Measurements from ENCODE around the gene ZNF511. TPM values are rescaled to one million over a fixed set of nuclear protein-coding genes. Genes with fewer than 3 reads are reported as not detected.

Gene ZNF511
- total RNA-seq, 4 donors from 2014 or later = 21.8 to 104 (median 27.2) TPM

GRCh38 chr10:133274751-133275683 is 33.7 kb upstream of the ZNF511 start:
- H3K27ac ChIP-seq = peak overlapping the region in 3 of 4 donors; percentile 37 to 49 (median 49)

GRCh38 chr10:133275684-133276092 is 33.0 kb upstream of the ZNF511 start:
- Histone ChIP-seq H3K36me3 (peaks cover 0 to 5% (median 2%) of the 10 kb centered on the region in 4 donors), H3K4me1 (peaks cover 0 to 21% (median 15%) of the 10 kb centered on the region in 4 donors), H3K9me3 (no peaks in the 10 kb centered on the region), H3K27me3 (peaks cover 29% of the 10 kb centered on the region), H3K4me3 (peak overlapping the region in 2 of 4 donors; percentile 25 to 39), H3K27ac (peak overlapping the region; percentile 23 to 49 (median 43))
- no peak for TF ChIP-seq CTCF (IDR thresholded peaks at IDR 0.05)
- in situ Hi-C loops (cut with MboI; ENCODE audit: low pct_ligation_motif_present in 1 of 4, low pct_unique_long_range_greater_than_20kb in 1 of 4, low sequenced_read_pairs in 3 of 4) (no loop called here), intact Hi-C loops (cut with DNase I; ENCODE audit: low total_unique reads) (no loop called here)
- DNase-seq = no peak
- WGBS, 2 donors (ENCODE audit: low coverage in 1 of 2) = 20% methylated on average over 11 of the region's 12 CpGs; no CpG with 5 or more reads in 1 of the 2 donors

More at GRCh38 chr10:133274751-133275683, 33.7 kb upstream of the ZNF511 start:
- Histone ChIP-seq H3K27me3 (peaks cover 29% of the 10 kb centered on the region), H3K4me1 (peaks cover 0 to 21% (median 15%) of the 10 kb centered on the region in 4 donors), H3K9me3 (no peaks in the 10 kb centered on the region), H3K36me3 (peaks cover 0 to 2% (median under 1%) of the 10 kb centered on the region in 4 donors), H3K4me3 (peak overlapping the region in 2 of 4 donors; percentile 25 to 39)
- TF ChIP-seq CTCF (IDR thresholded peaks at IDR 0.05) (no peak), EP300 (IDR thresholded peaks at IDR 0.05; ENCODE audit: low read depth) (no peak), POLR2AphosphoS5 (IDR thresholded peaks at IDR 0.05) (no peak), POLR2A (IDR thresholded peaks at IDR 0.05) (no peak)
- in situ Hi-C loops (cut with MboI; ENCODE audit: low pct_ligation_motif_present in 1 of 4, low pct_unique_long_range_greater_than_20kb in 1 of 4, low sequenced_read_pairs in 3 of 4) (no loop called here), intact Hi-C loops (cut with DNase I; ENCODE audit: low total_unique reads) (no loop called here)
- 28% methylated on average over 15 of the region's 26 CpGs; no CpG with 5 or more reads in 1 of the 2 donors for WGBS, 2 donors (ENCODE audit: low coverage in 1 of 2)
- peak; percentile 66 for DNase-seq

- H3K27me3 ChIP-seq = peaks cover 29% of the 10 kb centered on the region
- DNase-seq = no peak
- WGBS, 2 donors (ENCODE audit: low coverage in 1 of 2) = 11% methylated on average over 6 of the region's 6 CpGs; no CpG with 5 or more reads in 1 of the 2 donors
- H3K36me3 ChIP-seq = peaks cover 0 to 5% (median 2%) of the 10 kb centered on the region in 4 donors
- in situ Hi-C loops (cut with MboI; ENCODE audit: low pct_ligation_motif_present in 1 of 4, low pct_unique_long_range_greater_than_20kb in 1 of 4, low sequenced_read_pairs in 3 of 4) (no loop called here), intact Hi-C loops (cut with DNase I; ENCODE audit: low total_unique reads) (no loop called here)
- H3K4me1 ChIP-seq = peaks cover 0 to 21% (median 15%) of the 10 kb centered on the region in 4 donors
- H3K27ac ChIP-seq = peak overlapping the region; percentile 23 to 57 (median 43)
- H3K4me3 ChIP-seq = peak overlapping the region in 3 of 4 donors; percentile 7 to 39 (median 25)
- TF ChIP-seq POLR2A (IDR thresholded peaks at IDR 0.05) (no peak), POLR2AphosphoS5 (IDR thresholded peaks at IDR 0.05) (no peak), EP300 (IDR thresholded peaks at IDR 0.05; ENCODE audit: low read depth) (no peak), CTCF (IDR thresholded peaks at IDR 0.05) (no peak)
- H3K9me3 ChIP-seq = no peaks in the 10 kb centered on the region
These were observed 32.6 kb upstream of the ZNF511 start for GRCh38 chr10:133276100-133276434.

- H3K4me1 ChIP-seq = peaks cover 0 to 21% (median 15%) of the 10 kb centered on the region in 4 donors
- H3K36me3 ChIP-seq = peaks cover 0 to 8% (median 3%) of the 10 kb centered on the region in 4 donors
- H3K27ac ChIP-seq = peak within 1 kb of the TSS; percentile 23 to 57 (median 43)
- WGBS, 2 donors (ENCODE audit: low coverage in 1 of 2) = 20% methylated on average over 16 of the region's 63 CpGs; no CpG with 5 or more reads in 1 of the 2 donors
- intact Hi-C loops (cut with DNase I; ENCODE audit: low total_unique reads) (no loop called here), in situ Hi-C loops (cut with MboI; ENCODE audit: low pct_ligation_motif_present in 1 of 4, low pct_unique_long_range_greater_than_20kb in 1 of 4, low sequenced_read_pairs in 3 of 4) (no loop called here)
- DNase-seq = peak; percentile 63
- peaks cover 29% of the 10 kb centered on the region for H3K27me3 ChIP-seq
- TF ChIP-seq POLR2AphosphoS5 (IDR thresholded peaks at IDR 0.05) = peak in 2 of 3 donors; percentile 24 to 30
- no peak for TF ChIP-seq EP300 (IDR thresholded peaks at IDR 0.05; ENCODE audit: low read depth)
- no peaks in the 10 kb centered on the region for H3K9me3 ChIP-seq
- peak within 1 kb of the TSS in 3 of 4 donors; percentile 7 to 39 (median 25) for H3K4me3 ChIP-seq
These were observed 32.1 kb upstream of the ZNF511 start, which contains the start of gene ADAM8 for GRCh38 chr10:133276435-133277201. Gene ADAM8 (minus strand): TSS chr10:133276868. CDS start chr10:133276817, 51 bp downstream.

Measured in transverse colon (tissue), 4 donors.